ENCODE measurements around the gene TMC3.

TMC3 gene

DNA sequence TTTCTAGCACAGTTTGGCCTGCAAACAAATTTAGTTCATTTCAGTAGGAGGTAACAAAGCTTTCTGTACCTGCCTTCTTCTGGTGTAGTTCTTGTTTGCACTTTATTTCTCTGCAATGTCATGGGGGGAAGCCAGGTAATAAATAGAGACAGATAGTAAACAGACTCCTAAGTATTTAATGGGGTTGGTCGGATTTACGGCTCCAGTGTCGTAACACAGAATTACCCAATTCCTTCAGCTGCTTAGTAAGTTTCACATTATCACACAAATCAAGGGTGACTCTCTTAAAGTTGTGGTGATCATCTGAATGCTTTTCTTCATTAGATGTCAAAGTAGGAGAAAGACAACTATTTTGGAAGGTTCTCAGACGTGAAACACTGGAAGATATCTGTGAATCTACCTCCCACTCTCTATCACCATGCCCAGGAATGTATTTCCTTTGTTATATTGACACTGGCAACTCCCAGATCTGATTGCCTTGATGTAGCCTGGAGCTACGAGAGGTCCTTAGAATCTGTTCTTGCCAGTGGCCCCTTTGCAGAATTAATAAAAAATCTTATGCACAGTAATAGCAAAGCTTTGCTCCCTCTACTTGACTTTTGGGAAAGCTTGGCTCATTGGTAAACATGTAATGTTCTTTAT lies 25.0 kb upstream of the TMC3 start:
- DNase-seq (ENCODE audit: low read depth) = no peak
- no peak overlapping the region for H3K4me3 ChIP-seq (ENCODE audit: low read depth, low read length)
- TF ChIP-seq, protein P1, sequence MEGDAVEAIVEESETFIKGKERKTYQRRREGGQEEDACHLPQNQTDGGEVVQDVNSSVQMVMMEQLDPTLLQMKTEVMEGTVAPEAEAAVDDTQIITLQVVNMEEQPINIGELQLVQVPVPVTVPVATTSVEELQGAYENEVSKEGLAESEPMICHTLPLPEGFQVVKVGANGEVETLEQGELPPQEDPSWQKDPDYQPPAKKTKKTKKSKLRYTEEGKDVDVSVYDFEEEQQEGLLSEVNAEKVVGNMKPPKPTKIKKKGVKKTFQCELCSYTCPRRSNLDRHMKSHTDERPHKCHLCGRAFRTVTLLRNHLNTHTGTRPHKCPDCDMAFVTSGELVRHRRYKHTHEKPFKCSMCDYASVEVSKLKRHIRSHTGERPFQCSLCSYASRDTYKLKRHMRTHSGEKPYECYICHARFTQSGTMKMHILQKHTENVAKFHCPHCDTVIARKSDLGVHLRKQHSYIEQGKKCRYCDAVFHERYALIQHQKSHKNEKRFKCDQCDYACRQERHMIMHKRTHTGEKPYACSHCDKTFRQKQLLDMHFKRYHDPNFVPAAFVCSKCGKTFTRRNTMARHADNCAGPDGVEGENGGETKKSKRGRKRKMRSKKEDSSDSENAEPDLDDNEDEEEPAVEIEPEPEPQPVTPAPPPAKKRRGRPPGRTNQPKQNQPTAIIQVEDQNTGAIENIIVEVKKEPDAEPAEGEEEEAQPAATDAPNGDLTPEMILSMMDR (IDR thresholded peaks at IDR 0.05; ENCODE audit: low read depth, low read length, missing control alignments) = no peak

DNA sequence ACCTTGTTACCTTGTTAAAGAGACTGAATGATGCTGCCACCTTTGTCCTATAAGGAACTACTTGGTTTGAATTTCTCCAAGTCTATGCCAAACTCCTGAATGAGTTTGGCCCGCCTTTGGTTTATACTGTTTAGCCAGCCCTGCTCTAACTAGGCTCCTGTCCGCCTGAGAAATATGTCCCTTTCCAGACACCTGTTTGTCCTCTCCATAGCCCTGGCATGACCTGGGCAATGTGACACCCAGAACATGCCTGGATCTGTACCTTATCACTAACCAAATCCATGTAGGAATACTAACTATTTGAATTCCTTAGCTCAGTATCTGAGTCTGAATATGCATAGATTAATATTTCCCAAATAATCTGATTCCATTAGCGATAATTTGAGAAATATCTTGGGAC lies 24.4 kb upstream of the TMC3 start:
- H3K4me3 ChIP-seq (ENCODE audit: low read depth, low read length) = no peak overlapping the region
- no peak for DNase-seq (ENCODE audit: low read depth)
- TF ChIP-seq, protein P1 (IDR thresholded peaks at IDR 0.05; ENCODE audit: low read depth, low read length, missing control alignments) = no peak

DNA sequence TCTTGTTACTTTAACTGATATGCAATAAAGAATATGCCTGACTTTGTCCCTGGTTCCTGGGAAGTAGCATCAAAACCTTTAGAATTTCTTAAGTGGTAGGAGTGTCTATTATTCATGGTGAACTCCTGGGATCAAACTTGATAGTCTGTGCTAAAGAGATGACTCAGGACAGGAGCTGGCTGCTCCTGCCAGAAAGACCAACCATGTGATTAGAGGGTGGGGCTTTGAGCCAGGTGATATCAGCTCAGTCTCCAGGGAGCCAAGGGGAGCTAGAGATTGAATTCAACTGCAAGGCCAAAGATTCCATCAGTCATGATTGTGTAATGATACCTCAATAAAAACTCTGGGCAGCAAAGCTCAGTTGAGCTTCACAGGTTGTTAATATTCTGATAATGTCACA lies 20.6 kb upstream of the TMC3 start:
- H3K4me3 ChIP-seq (ENCODE audit: low read depth, low read length) = no peak overlapping the region
- TF ChIP-seq, protein P1 (IDR thresholded peaks at IDR 0.05; ENCODE audit: low read depth, low read length, missing control alignments) = no peak
- no peak for DNase-seq (ENCODE audit: low read depth)

DNA sequence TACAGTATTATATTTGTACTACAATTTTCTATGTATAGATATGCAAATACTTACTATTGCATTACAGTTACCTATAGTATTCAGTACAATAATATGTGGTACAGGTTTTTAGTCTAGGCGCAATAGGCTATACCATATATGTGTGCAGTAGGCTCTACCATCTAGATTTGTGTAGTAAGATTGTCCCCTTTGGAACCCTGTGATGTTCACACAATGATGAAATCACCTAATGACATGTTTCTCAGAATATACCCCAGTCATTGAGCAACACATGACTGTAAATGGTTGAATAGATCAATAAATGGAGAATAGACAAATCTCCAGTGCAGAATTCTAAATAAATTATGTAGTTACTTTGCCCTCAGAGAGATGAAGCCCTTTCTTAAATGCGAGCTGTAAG lies 17.6 kb upstream of the TMC3 start:
- no peak for DNase-seq (ENCODE audit: low read depth)
- TF ChIP-seq, protein P1 (IDR thresholded peaks at IDR 0.05; ENCODE audit: low read depth, low read length, missing control alignments) = no peak

DNA sequence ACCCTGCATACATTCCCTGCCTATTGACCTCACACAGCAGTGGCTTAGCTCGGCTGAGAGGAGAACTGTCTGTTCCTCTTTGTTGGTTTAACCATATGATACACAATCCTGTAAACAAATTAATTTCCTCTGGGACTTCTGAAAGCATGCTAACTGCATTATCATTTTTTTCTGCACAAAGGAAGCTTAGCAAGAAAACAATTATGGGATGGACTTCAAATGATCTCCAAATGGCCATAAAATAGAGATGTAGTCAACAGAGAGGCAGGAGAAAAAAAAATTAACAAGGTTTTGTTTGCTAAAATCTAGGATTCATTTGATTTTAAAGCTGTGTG lies 14.4 kb upstream of the TMC3 start:
- TF ChIP-seq, protein P1 (IDR thresholded peaks at IDR 0.05; ENCODE audit: low read depth, low read length, missing control alignments) = no peak
- no peak for DNase-seq (ENCODE audit: low read depth)
- no peak overlapping the region for H3K4me3 ChIP-seq (ENCODE audit: low read depth, low read length)

More for the DNA sequence above, 17.6 kb upstream of the TMC3 start:
- no peak overlapping the region for H3K4me3 ChIP-seq (ENCODE audit: low read depth, low read length)

DNA sequence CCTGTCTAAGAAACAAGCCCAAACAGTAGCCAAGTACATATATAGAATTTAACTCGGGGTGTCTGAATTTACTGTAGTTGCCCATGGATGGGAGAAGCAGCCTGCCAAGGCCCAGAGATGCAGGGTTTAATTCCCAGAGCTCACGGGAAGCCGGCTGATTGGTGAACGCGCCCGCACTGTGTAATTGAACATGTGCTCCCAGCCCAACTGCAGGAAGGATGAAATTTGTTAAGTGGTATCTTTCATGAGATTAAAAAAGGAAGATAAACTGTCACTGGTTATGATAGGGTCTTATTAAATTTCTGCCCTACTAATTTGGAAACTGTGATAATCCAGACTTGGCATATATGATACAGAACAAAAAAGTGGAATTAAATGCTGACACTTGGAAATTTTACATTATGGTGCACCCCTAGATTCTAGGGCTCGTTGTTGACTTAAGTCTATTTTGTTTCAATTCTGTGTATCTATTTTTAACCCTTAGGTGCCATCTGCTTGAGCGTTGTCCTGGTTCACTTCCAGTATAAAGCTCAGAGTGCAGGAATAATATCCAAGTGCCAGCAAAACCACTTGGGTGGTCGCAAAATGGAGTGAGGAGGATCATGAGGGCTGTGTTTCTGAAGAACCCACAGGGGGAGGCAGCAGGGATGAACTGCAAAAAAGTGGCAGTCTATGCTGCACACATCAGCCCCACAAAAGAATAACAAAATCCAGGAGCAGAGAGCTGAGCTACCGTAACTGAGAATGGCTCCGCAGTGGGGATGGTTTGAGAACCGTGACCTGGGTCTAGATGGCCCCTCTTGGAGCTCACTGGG lies 13.8 kb upstream of the TMC3 start:
- TF ChIP-seq, protein P1 (IDR thresholded peaks at IDR 0.05; ENCODE audit: low read depth, low read length, missing control alignments) = no peak
- DNase-seq (ENCODE audit: low read depth) = no peak
- no peak overlapping the region for H3K4me3 ChIP-seq (ENCODE audit: low read depth, low read length)

All from GM12864 (cell line).